ENCODE data around the gene ARMH3.

- TF ChIP-seq CTCF (conservative IDR thresholded peaks at IDR 0.05) (no peak), ZFX (IDR thresholded peaks at IDR 0.05) (no peak)
Measured at GRCh38 chr10:101940916-101941315, 115.1 kb downstream of the ARMH3 start.

Measured in C4-2B (cell line).